IMR-90 (cell line): ENCODE data around the gene SLC6A3. TPM values are rescaled to one million over a fixed set of nuclear protein-coding genes. Genes with fewer than 3 reads are reported as not detected.

Experiments
- ATAC-seq: fragments of 200-7000 bp; cut with Tn5 transposase; 2 replicates; pipeline ENCODE4 v1.9.1; 2020; ENCODE audit warnings: low read depth, mild to moderate bottlenecking, moderate library complexity
- BruUV-seq: library from RNA; stranded (reverse); fragments of 400-500 nt; replicated peaks from 2 replicates; lab custom pipeline; 2021; lab: Mats Ljungman, UMichigan
- CTCF ChIA-PET: fragments of 300-600 bp; formaldehyde crosslinking; extraction: SDS; loops from one replicate; lab custom pipeline; 2021; ENCODE audit warnings: antibody characterized with exemption; lab: Yijun Ruan, JAX
- POLR2A ChIA-PET: fragments of 300-600 bp; sonication (Branson Sonifier 250); formaldehyde crosslinking; loops from one replicate; lab custom pipeline; 2022; ENCODE audit warnings: antibody characterized with exemption; ENCODE audit not compliant: unreplicated experiment; lab: Charles Lee
- DNase-seq: peaks from one replicate; pipeline ENCODE4 v3.0.0; 2013
- H2AFZ ChIP-seq: replicated peaks from 2 replicates; pipeline ENCODE3; 2013; ENCODE audit warnings: low read length, mild to moderate bottlenecking; ENCODE audit not compliant: poor library complexity
- H2AK5ac ChIP-seq: 2 replicates; pipeline ENCODE4 v1.6.1; 2013; ENCODE audit warnings: low read depth, low read length, inconsistent platforms
- H2AK9ac ChIP-seq: replicated peaks from 2 replicates; pipeline ENCODE3; 2013; ENCODE audit warnings: mild to moderate bottlenecking, low read depth, low read length, moderate library complexity; ENCODE audit not compliant: poor library complexity
- H2BK120ac ChIP-seq: 2 replicates; pipeline ENCODE4 v1.6.1; 2013; ENCODE audit warnings: low read depth, low read length, inconsistent platforms
- H2BK15ac ChIP-seq: 3 replicates; pipeline ENCODE4 v1.6.1; 2013; ENCODE audit warnings: low read depth, low read length, inconsistent platforms
- H2BK20ac ChIP-seq: 2 replicates; pipeline ENCODE4 v1.6.1; 2013; ENCODE audit warnings: low read depth, mild to moderate bottlenecking, inconsistent platforms, low read length, moderate library complexity
- H2BK5ac ChIP-seq: 2 replicates; pipeline ENCODE4 v1.6.1; 2013; ENCODE audit warnings: mild to moderate bottlenecking, low read depth, low read length, inconsistent platforms; ENCODE audit not compliant: poor library complexity, severe bottlenecking
- H3K14ac ChIP-seq: replicated peaks from 2 replicates; pipeline ENCODE4 v1.6.1; 2013; ENCODE audit warnings: low read depth, low read length, inconsistent platforms
- H3K18ac ChIP-seq: 2 replicates; pipeline ENCODE4 v1.6.1; 2013; ENCODE audit warnings: low read depth, low read length, control low read depth
- H3K23ac ChIP-seq: 2 replicates; pipeline ENCODE4 v1.6.1; 2013; ENCODE audit warnings: low read depth, low read length, inconsistent platforms
- H3K27ac ChIP-seq: 2 replicates; pipeline ENCODE4 v1.5.1; 2013; ENCODE audit warnings: mild to moderate bottlenecking, control low read depth, low read length; ENCODE audit not compliant: insufficient read depth
- H3K27me3 ChIP-seq: 2 replicates; pipeline ENCODE4 v1.6.1; 2013; ENCODE audit warnings: low read length; ENCODE audit not compliant: control insufficient read depth, insufficient read depth
- H3K36me3 ChIP-seq: 2 replicates; pipeline ENCODE4 v1.6.1; 2013; ENCODE audit warnings: low read length, mixed read lengths; ENCODE audit not compliant: control insufficient read depth, insufficient read depth
- H3K4ac ChIP-seq: 2 replicates; pipeline ENCODE4 v1.6.1; 2013; ENCODE audit warnings: low read depth, low read length, inconsistent platforms
- H3K4me1 ChIP-seq: 2 replicates; pipeline ENCODE4 v1.6.1; 2013; ENCODE audit warnings: low read length, mixed read lengths; ENCODE audit not compliant: control insufficient read depth, insufficient read depth
- H3K4me2 ChIP-seq: 2 replicates; pipeline ENCODE4 v1.6.1; 2013; ENCODE audit warnings: low read depth, mild to moderate bottlenecking, control low read depth, low read length, moderate library complexity
- H3K4me3 ChIP-seq: 2 replicates; pipeline ENCODE4 v1.5.1; 2013; ENCODE audit warnings: low read depth, mild to moderate bottlenecking, control low read depth, low read length, moderate library complexity; ENCODE audit not compliant: insufficient read depth
- H3K56ac ChIP-seq: 2 replicates; pipeline ENCODE4 v1.6.1; 2013; ENCODE audit warnings: low read length, inconsistent platforms; ENCODE audit not compliant: insufficient read depth; ENCODE audit errors: extremely low read depth
- H3K79me1 ChIP-seq, 2 experiments: 2 replicates each; pipeline ENCODE4 v1.6.1; 2013; ENCODE audit warnings: low read length in 2 of 2, inconsistent platforms in 1 of 2, low read depth in 1 of 2
- H3K9ac ChIP-seq: 2 replicates; pipeline ENCODE4 v1.6.1; 2013; ENCODE audit warnings: low read depth, low read length, control low read depth
- H3K9me1 ChIP-seq: 2 replicates; pipeline ENCODE4 v1.6.1; 2013; ENCODE audit warnings: low read length, inconsistent platforms; ENCODE audit not compliant: insufficient read depth
- H3K9me3 ChIP-seq: 2 replicates; pipeline ENCODE4 v1.6.1; 2013; ENCODE audit warnings: low read length; ENCODE audit not compliant: control insufficient read depth, insufficient read depth
- H4K20me1 ChIP-seq: 2 replicates; pipeline ENCODE4 v1.6.1; 2013; ENCODE audit warnings: low read length, inconsistent platforms; ENCODE audit not compliant: insufficient read depth
- H4K5ac ChIP-seq: 2 replicates; pipeline ENCODE4 v1.6.1; 2013; ENCODE audit warnings: mild to moderate bottlenecking, low read depth, low read length, control low read depth
- H4K8ac ChIP-seq, 2 experiments: 2 replicates each; pipeline ENCODE4 v1.6.1; 2013; ENCODE audit warnings: low read depth in 2 of 2, low read length in 2 of 2, control low read depth in 1 of 2, inconsistent platforms in 1 of 2
- H4K91ac ChIP-seq: 2 replicates; pipeline ENCODE4 v1.6.1; 2013; ENCODE audit warnings: low read depth, low read length, inconsistent platforms; ENCODE audit not compliant: insufficient read depth
- BHLHE40 ChIP-seq: fragments of 150-350 bp; IDR thresholded peaks from 2 replicates; pipeline ENCODE4 v1.6.1; 2016; ENCODE audit warnings: mild to moderate bottlenecking, low read depth, low read length
- CEBPB ChIP-seq: IDR thresholded peaks from 2 replicates; pipeline ENCODE4 v1.6.1; 2012; ENCODE audit warnings: low read depth, low read length, improper control_type of control experiment
- CHD1 ChIP-seq: IDR thresholded peaks from 2 replicates; pipeline ENCODE4 v1.6.1; 2012; ENCODE audit warnings: low read depth, low read length, improper control_type of control experiment
- CTCF ChIP-seq: conservative IDR thresholded peaks from 2 replicates; pipeline ENCODE4 v1.5.1; 2012; ENCODE audit warnings: mild to moderate bottlenecking, low read depth, low read length, improper control_type of control experiment
- ELK1 ChIP-seq: fragments of 150-350 bp; IDR thresholded peaks from 2 replicates; pipeline ENCODE4 v1.6.1; 2016; ENCODE audit warnings: low read depth, mild to moderate bottlenecking, low read length, moderate library complexity, borderline replicate concordance
- FOS ChIP-seq: fragments of 150-350 bp; IDR thresholded peaks from 2 replicates; pipeline ENCODE4 v1.6.1; 2016; ENCODE audit warnings: low read depth, low read length
- MAFK ChIP-seq: IDR thresholded peaks from 2 replicates; pipeline ENCODE4 v1.6.1; 2012; ENCODE audit warnings: low read depth, low read length, improper control_type of control experiment
- MAZ ChIP-seq: IDR thresholded peaks from 2 replicates; pipeline ENCODE4 v1.6.1; 2012; ENCODE audit warnings: low read depth, mild to moderate bottlenecking, low read length, improper control_type of control experiment, moderate library complexity, borderline replicate concordance
- MXI1 ChIP-seq: IDR thresholded peaks from 2 replicates; pipeline ENCODE4 v1.6.1; 2012; ENCODE audit warnings: low read depth, mild to moderate bottlenecking, low read length, moderate library complexity, borderline replicate concordance
- NFE2L2 ChIP-seq: fragments of 150-350 bp; IDR thresholded peaks from 2 replicates; pipeline ENCODE4 v1.6.1; 2016; ENCODE audit warnings: low read depth, mild to moderate bottlenecking, low read length
- POLR2A ChIP-seq: IDR thresholded peaks from 2 replicates; pipeline ENCODE4 v1.6.1; 2012; ENCODE audit warnings: mild to moderate bottlenecking, low read depth, low read length
- RAD21 ChIP-seq: IDR thresholded peaks from 2 replicates; pipeline ENCODE4 v1.6.1; 2012; ENCODE audit warnings: low read length, improper control_type of control experiment
- RCOR1 ChIP-seq: IDR thresholded peaks from 2 replicates; pipeline ENCODE4 v1.6.1; 2012; ENCODE audit warnings: mild to moderate bottlenecking, low read length, improper control_type of control experiment; ENCODE audit not compliant: insufficient replicate concordance
- RFX5 ChIP-seq: IDR thresholded peaks from 2 replicates; pipeline ENCODE4 v1.8.0; 2012; ENCODE audit warnings: low read depth, mild to moderate bottlenecking, low read length, moderate library complexity
- SMC3 ChIP-seq: fragments of 150-350 bp; IDR thresholded peaks from 2 replicates; pipeline ENCODE4 v1.6.1; 2016; ENCODE audit warnings: low read depth, mild to moderate bottlenecking, antibody characterized with exemption, low read length, moderate library complexity
- USF2 ChIP-seq: fragments of 150-350 bp; IDR thresholded peaks from 2 replicates; pipeline ENCODE4 v1.6.1; 2017; ENCODE audit warnings: mild to moderate bottlenecking, antibody characterized with exemption, low read length, low read depth
- WGBS, 2 experiments: methylation state at CpG; one replicate each; pipeline versions ENCODE4 v1.1.5 to v1.1.7; 2013; ENCODE audit warnings: missing lambda C conversion rate in 2 of 2; ENCODE audit not compliant: insufficient read length in 1 of 2; ENCODE audit errors: extremely low coverage in 2 of 2; 5-methylcytosine and 5-hydroxymethylcytosine counted together
- dilution Hi-C: fragments of 300-500 bp; cut with HindIII; formaldehyde crosslinking; loops from one replicate; pipeline ENCODE4 v1.14.3; 2018; ENCODE audit warnings: low sequenced_read_pairs; ENCODE audit not compliant: unreplicated experiment
- in situ Hi-C: fragments of 300-500 bp; cut with MboI; formaldehyde crosslinking; loops from 3 replicates; pipeline ENCODE4 v1.14.3; 2019; ENCODE audit warnings: low sequenced_read_pairs, inconsistent platforms, mixed read lengths
- intact Hi-C: fragments of 100-400 bp; cut with micrococcal nuclease; formaldehyde crosslinking; loops from 2 replicates; pipeline ENCODE4 v1.10.0; 2022
- polyA plus RNA-seq, 3 experiments: library from polyadenylated mRNA; depleted of rRNA; stranded (reverse); fragments of >200 nt; gene quantifications; 2 replicates each; pipeline ENCODE4 v1.2.3, GENCODE V29; 2012; ENCODE audit warnings: low replicate concordance in 1 of 3
- total RNA-seq: library from RNA; depleted of rRNA; stranded (reverse); fragments of >200 nt; gene quantifications from 2 replicates; pipeline ENCODE4 v1.2.3, GENCODE V29; 2012

Gene SLC6A3
- total and polyA plus RNA-seq, 2 of the 4 experiments (the other 2 are of a cell fraction): not detected

DNA sequence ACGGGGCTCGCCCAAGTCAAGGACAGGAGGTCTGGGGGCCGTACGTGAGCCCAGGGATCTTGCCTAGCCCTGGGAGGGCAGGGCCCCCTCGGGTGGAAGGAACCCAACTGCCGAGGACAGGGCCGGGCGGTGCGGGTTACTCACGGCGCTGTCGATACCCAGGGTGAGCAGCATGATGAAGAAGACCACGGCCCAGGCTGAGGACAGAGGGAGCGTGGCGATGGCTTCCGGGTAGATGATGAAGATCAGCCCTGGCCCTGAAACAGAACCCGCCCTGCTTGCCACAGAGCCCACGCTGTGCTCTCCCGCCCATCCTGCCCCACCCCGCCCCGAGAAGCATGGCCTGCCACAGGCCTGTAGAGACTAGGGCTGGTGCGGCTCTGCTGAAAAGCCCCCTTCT, 34.1 kb downstream of the SLC6A3 start:
- ATAC-seq (no peak), DNase-seq (no peak)
- Histone ChIP-seq H3K27ac (no peak overlapping the region), H4K8ac (no peak overlapping the region), H4K5ac (no peak overlapping the region), H2AFZ (no peak overlapping the region), H3K9me3 (no peaks in the 10 kb centered on the region), H3K23ac (no peak overlapping the region), H2BK5ac (no peak overlapping the region), H2BK20ac (no peak overlapping the region), H4K91ac (no peak overlapping the region), H2BK15ac (no peak overlapping the region), H3K9ac (no peak overlapping the region), H3K56ac (no peak overlapping the region), H3K36me3 (no peaks in the 10 kb centered on the region), H4K20me1 (no peaks in the 10 kb centered on the region), H3K18ac (no peak overlapping the region), H2AK9ac (no peak overlapping the region), H2AK5ac (no peak overlapping the region), H3K27me3 (peaks cover 13% of the 10 kb centered on the region; the same call in 1 of the 2 replicates), H3K9me1 (no peaks in the 10 kb centered on the region), H3K4me2 (no peak overlapping the region), H3K14ac (no peak overlapping the region), H3K4ac (no peak overlapping the region), H3K79me1 (no peaks in the 10 kb centered on the region), H3K4me3 (no peak overlapping the region), H3K4me1 (no peaks in the 10 kb centered on the region), H2BK120ac (no peak overlapping the region)
- dilution Hi-C loops (no loop called here), in situ Hi-C loops (no loop called here), intact Hi-C loops (no loop called here)
- CTCF ChIA-PET: no interaction called here
- TF ChIP-seq USF2 (no peak), MAFK (no peak), SMC3 (no peak), NFE2L2 (no peak), RCOR1 (no peak), CEBPB (no peak), MAZ (no peak), POLR2A (no peak), CHD1 (no peak), CTCF (no peak), BHLHE40 (no peak), RAD21 (no peak), MXI1 (no peak), FOS (no peak), RFX5 (no peak), ELK1 (no peak)
- no TSS peak for BruUV-seq
- POLR2A ChIA-PET: no interaction called here
- 76% methylated on average over 7 of the region's 22 CpGs; no CpG with 5 or more reads in 1 of the 2 experiments for WGBS, 2 experiments
